Measurements from ENCODE around the gene ISL2.
A peak's percentile ranks its signal among the peaks of the same experiment; 100 is the strongest.
"Not testable (repeated sequence)": the region's sequence is repeated elsewhere in the genome, so short reads cannot be mapped to it uniquely, and the experiment has no call there.

ISL2 gene

GRCh38 chr15:76336254-76337058, at the start of gene ISL2:
Gene ISL2, plus strand, starts transcription at chr15:76336773. Its CDS starts 111 bp downstream, at chr15:76336884.
- peak in 1 of 3 experiments; percentile 56 for DNase-seq (ENCODE audit: low read depth in 2 of 3, low spot score in 2 of 3)

GRCh38 chr15:76289582-76289981, 47.0 kb upstream of the ISL2 start:
- DNase-seq (ENCODE audit: low read depth in 2 of 3, low spot score in 2 of 3), result no peak

- DNase-seq (ENCODE audit: low read depth in 2 of 3, low spot score in 2 of 3), result no peak
Measured at GRCh38 chr15:76293361-76293760, 43.2 kb upstream of the ISL2 start.

- not testable (repeated sequence) for DNase-seq (ENCODE audit: low read depth in 2 of 3, low spot score in 2 of 3)
Measured at GRCh38 chr15:76294463-76294862, 42.1 kb upstream of the ISL2 start.

GRCh38 chr15:76296849-76297248, 39.7 kb upstream of the ISL2 start:
- DNase-seq (ENCODE audit: low read depth in 2 of 3, low spot score in 2 of 3), result no peak

GRCh38 chr15:76297951-76298350, 38.6 kb upstream of the ISL2 start:
- DNase-seq (ENCODE audit: low read depth in 2 of 3, low spot score in 2 of 3), result not testable (repeated sequence)

GRCh38 chr15:76298986-76299385, 37.6 kb upstream of the ISL2 start:
- DNase-seq (ENCODE audit: low read depth in 2 of 3, low spot score in 2 of 3), result no peak

- no peak for DNase-seq (ENCODE audit: low read depth in 2 of 3, low spot score in 2 of 3)
Measured at GRCh38 chr15:76299786-76300185, 36.8 kb upstream of the ISL2 start.

GRCh38 chr15:76303909-76304308, 32.7 kb upstream of the ISL2 start:
- no peak for DNase-seq (ENCODE audit: low read depth in 2 of 3, low spot score in 2 of 3)

- DNase-seq (ENCODE audit: low read depth in 2 of 3, low spot score in 2 of 3), result no peak
Measured at GRCh38 chr15:76309601-76310330, 26.8 kb upstream of the ISL2 start.

GRCh38 chr15:76310475-76311099, 26.0 kb upstream of the ISL2 start:
- peak in 1 of 3 experiments; percentile 10 for DNase-seq (ENCODE audit: low read depth in 2 of 3, low spot score in 2 of 3)

- peak; percentile 86 to 92 (median 88) for DNase-seq (ENCODE audit: low read depth in 2 of 3, low spot score in 2 of 3)
Measured at GRCh38 chr15:76311100-76311953, 25.2 kb upstream of the ISL2 start, which contains the start of gene ETFA. Gene ETFA, minus strand, starts transcription at chr15:76311469. Its CDS starts 81 bp downstream, at chr15:76311388.

- no peak for DNase-seq (ENCODE audit: low read depth in 2 of 3, low spot score in 2 of 3)
Measured at GRCh38 chr15:76312540-76313174, 23.9 kb upstream of the ISL2 start.

- DNase-seq (ENCODE audit: low read depth in 2 of 3, low spot score in 2 of 3), result not testable (repeated sequence)
Measured at GRCh38 chr15:76313175-76313567, 23.4 kb upstream of the ISL2 start.

GRCh38 chr15:76313731-76314130, 22.8 kb upstream of the ISL2 start:
- DNase-seq (ENCODE audit: low read depth in 2 of 3, low spot score in 2 of 3), result no peak

- no peak for DNase-seq (ENCODE audit: low read depth in 2 of 3, low spot score in 2 of 3)
Measured at GRCh38 chr15:76320012-76320411, 16.6 kb upstream of the ISL2 start.

- DNase-seq (ENCODE audit: low read depth in 2 of 3, low spot score in 2 of 3), result no peak
Measured at GRCh38 chr15:76321171-76321570, 15.4 kb upstream of the ISL2 start.

- DNase-seq (ENCODE audit: low read depth in 2 of 3, low spot score in 2 of 3), result no peak
Measured at GRCh38 chr15:76321602-76322001, 15.0 kb upstream of the ISL2 start.

GRCh38 chr15:76324066-76324465, 12.5 kb upstream of the ISL2 start:
- no peak for DNase-seq (ENCODE audit: low read depth in 2 of 3, low spot score in 2 of 3)

- no peak for DNase-seq (ENCODE audit: low read depth in 2 of 3, low spot score in 2 of 3)
Measured at GRCh38 chr15:76325704-76326103, 10.9 kb upstream of the ISL2 start.

Measured in activated CD8-positive, alpha-beta memory T cell treated with anti-CD3 and anti-CD28 coated beads for 48 hours (primary cell).